ENCODE measurements around the gene USP6NL.

USP6NL gene

DNA sequence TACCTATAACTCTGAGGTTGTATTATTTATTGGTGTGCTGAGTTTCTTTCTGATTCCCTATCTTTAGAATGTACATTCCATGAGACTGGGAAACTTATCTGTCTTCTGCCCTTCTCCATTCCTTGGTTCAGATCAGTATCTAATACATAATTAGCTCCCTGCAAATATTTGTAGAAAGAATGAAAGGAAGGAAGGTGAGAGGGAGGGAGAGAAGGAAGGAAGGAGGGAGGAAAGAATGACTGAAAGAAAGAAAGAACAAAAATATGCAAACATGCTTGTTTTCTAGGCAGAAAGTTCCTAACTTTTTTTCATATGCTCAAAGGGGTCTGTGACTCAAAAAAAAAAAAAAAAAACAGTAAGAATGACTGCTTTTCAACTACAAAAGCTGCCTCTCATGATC, 3.9 kb upstream of the USP6NL start:
- no peak for DNase-seq

DNA sequence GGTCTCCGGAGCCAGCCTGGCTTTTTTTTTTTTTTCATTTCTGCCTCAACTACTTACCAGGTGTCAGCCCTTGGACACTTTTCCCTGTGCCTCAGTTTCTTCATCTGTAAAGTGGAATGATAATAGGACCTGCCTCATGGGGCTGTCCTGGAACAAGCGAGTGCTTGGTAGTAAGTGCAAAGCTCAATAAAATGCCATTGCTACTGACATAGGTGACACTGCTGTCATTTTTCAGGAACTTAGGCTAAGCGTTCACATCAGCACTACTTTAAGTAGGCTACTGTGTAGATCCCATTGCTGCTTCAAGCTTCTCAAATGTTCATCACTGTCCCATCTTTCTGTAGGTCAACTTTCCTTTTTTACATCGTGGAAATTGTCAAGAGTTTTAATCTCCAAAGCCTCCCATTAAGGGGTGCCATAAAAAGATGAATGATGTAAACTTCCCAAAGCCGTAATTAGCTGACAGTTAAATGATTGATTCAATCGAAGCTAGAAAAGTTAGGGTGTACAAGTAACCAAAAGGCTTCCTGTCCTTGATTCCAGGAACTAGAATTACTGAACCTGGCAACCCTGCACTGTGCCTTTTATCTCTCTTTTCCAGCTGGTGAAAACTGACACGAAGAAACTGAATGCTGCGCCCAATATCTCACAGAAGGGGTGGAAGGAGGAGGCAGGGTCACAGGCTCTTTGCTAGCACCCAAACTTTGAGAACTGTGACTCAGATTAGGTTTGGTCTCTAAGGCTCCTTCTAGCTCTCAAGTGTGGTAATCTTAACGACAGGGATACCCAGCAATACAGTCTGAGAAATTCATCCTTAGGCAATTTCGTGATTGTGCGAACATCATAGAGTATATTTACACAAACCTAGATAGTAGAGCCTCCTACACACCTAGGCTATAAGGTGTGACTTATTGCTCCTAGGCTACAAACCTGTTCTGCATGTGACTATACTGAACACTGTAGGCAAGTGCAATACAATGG, 861 bp upstream of the USP6NL start:
- no peak for DNase-seq

DNA sequence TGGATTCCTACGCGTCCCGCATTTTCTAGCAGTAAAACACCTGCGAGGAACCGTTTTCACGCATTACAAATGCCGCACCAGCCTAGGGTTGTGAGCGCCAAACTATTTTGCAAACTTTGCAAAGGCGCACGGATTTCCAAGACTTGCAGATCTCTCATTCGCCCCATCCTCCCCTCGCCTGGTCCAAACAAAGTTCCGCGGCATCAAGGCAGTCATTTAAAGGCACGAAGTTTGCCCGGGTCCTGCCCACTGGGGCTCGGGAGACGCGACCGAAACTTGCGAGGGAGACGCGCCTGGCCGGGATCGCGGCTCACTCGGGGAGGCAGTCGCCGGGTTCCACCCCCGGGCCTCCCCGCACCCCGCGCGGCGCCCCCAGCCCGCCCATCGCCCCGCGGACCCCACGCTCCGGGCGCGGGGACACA, 613 bp downstream of the USP6NL start:
- DNase-seq, result no peak

DNA sequence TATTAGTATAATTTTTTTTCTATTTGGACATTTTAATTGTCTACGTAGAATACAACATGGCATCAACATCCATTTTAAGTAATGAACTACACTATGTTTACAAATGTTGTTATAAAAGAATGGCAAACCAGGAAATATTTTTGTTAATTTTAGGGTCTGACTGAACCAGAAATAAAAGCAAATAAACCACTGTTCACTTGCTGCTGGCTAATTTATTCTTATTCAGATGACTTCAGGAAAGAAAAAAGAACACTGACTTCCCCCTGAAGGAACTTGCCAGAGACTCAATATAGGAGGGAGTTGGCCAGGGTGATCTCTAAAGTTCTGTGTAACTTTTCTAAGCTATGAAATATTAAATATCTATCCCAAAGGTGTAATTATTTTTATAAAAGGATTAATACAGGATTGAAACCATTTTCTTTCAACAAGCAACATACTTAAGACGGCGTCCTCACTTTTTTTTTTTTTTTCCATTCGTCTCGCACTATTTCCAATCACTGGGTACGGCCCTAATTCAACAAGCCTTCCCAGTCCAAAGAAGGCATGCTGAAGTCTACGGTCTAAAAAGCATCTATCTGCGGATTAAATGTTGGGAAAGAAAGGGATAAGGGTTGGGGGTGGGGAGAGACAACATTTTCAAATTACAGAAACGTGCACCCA, 1.2 kb downstream of the USP6NL start:
- DNase-seq, result no peak

DNA sequence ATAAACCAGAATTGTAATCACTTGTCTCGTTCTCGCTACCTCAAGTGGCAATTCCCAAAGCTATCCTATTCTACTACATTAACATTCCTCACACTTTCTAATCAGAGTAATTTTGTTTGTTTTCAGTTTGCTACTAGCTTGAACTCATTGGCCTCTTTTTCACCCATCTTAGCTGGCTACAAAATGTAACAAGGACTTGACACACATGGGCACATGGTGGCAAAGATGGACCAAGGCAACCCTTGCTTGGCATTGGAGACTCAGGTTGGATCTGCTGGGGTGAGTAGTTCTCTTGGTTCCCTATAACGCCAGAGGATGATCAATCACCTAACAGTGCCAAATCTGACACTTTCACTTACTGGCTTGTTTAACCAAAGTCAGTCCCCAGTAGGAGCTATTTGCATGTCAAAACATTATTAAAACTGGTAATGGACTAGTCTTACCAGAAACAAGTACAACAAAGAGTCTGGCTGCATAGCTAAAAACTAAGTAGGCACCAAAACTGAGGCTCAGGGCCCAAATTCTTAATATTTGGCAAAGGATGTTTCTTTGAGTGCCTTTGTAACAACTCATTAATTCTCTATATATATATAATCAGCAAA, 1.9 kb downstream of the USP6NL start:
- DNase-seq, result no peak

DNA sequence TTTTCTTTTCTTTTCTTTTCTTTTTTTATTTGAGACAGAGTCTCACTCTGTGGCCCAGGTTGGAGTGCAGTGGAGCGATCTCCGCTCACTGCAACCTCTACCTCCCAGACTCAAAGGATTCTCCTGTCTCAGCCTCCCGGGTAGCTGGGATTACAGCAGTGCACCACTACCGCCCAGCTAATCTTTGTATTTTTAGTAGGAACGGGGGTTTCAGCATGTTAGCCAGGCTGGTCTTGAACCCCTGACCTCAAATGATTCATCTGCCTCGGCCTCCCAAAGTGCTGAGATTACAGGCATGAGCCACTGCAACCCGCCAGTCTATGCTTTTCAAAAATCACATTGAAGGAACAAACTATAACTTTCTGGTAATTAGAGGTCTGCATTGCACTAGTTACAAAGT, 2.4 kb downstream of the USP6NL start:
- no peak for DNase-seq

DNA sequence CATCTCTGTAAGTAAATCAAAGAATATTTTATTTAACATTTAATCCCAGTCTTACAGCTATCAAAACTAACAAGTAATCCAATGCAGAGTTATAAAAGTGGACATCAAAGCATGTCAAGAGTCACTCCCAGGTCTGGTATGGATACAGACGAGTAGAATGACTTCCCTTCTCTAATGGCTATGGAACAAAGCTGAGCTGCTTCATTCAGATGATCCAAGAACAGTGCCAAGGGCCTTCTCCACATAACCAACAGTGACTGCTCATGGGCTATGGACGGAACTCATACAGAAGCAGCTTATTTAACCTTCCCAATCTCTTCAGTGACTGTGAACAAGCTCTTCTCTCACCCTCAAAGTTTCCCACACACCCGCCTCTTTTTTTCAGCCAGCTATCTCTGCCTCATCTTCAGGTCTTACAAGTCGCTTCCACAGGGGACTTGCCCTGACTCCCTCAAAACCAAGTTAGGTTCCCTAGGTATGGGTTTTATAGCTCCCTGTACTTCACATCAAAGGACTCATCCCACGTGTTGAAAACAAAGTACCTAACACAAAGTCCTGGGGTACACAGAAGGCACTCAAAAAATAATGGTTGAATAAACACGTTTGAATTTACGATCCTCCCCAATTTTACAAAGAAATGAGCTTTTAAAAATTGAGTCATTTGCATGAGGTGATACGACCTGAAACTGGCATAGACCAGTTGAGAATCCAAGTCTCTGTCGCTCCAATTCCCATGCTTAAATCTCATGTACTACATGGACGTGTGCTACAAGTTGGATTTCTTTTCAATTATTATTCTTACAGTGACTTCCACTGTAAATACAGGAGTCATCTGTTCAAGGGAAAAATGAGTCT, 3.1 kb downstream of the USP6NL start:
- DNase-seq, result no peak

DNA sequence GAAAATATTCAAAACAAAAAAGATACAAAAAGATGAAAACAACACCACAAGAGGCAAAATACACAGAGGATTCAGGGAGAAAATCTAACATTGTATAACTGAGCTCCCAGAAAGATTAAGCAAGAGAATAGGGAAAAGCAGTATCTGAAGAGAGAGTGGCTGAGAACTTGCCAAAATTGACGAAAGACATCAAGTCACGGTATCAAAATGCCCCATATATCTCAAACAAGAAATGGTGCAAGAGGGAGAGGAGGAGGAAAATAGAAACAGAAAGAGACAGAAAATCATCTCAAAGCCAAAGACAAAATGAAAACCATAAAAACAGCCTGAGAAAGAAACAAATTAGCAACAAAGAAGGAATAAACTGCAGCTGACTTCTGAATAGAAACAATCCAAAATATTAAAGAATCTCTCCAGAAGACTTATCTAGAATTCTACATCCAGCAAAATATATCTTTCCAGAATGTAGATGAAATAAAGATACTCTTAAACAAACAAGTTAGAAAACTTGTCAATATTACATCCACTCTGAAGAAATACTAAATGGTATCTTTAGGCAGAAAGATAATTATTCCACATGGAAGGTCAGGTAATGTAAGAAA, 5.5 kb downstream of the USP6NL start:
- DNase-seq, result no peak

DNA sequence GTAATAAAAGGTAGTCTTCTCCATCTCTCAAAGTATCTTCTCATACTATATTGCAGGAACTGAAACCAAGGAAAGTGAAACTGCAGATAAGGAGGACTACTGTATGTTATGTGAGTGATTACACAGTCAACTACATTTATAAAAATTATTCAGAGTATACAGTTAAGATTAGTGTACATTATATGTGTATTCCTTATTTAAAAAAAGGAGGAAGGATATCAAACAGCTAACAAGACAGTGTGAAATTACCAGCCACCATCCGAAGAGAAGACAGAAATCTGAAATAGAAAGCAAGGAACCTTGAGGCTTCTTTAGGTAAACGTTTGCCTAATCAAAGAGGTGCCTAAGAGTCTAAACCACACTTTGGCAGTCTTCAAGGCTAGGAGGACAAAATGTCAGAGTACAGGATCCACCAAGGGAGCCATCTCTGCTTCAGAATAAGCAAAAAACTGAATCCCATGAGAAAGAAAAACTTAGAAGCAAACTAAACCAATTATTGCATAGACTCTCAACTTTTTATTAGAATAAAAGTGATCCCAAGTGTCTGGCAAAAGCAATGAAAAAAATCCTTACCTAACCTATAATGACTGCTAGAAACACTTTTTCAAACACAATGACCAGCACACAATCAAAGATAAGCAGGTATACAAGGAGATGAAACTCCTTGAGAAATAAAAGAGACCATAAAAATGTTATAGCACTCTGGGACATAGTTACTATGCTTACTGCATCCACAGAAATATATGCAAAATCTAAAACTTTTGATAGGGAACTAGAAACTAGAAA, 6.4 kb downstream of the USP6NL start:
- no peak for DNase-seq

DNA sequence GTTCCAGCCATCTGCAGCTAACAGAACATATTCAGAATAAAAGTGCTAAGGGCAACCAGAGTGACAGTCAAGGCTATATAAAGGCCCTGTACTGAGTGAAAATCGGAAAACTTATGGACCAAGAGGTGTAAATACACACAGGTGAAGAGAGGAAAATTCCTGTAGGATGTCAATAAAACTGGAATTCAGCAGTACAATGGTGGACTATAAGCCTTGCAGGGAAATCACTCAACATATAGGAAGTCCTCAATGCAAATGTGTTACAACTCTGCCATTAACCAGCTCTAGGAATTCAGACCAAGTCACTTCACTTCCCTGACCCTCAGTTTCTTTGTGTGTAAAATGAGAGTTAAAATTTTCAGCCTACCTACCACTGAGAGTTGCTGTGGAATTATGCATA, 7.7 kb downstream of the USP6NL start:
- no peak for DNase-seq

DNA sequence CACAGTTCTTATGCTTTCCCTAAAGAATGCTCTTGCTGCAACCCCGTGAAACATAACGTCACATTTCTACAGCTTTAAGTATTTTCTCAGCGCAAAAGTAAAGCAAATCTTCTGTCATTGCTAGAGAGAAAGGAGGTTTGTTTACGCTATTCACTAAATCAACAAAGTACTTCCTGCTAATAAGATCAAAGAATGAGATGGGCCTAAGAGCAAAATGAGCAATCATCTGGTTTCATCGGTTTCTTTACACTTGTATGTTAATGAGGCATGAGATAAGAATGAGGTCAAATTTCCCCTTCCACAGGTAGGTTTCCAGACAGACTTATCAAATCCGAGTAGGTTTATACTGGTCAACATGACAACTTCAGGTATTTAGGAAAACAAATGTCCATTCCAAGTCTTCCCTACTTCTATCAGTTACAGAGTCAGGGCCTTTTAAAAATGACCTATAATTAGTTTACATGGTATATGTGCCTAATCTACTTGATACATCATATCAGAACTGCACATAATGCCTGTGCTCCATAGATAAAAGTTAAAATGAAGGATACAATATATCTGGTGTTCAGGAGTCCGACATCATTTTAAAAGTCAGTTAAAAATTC, 8.4 kb downstream of the USP6NL start:
- peak; percentile 80 for DNase-seq

DNA sequence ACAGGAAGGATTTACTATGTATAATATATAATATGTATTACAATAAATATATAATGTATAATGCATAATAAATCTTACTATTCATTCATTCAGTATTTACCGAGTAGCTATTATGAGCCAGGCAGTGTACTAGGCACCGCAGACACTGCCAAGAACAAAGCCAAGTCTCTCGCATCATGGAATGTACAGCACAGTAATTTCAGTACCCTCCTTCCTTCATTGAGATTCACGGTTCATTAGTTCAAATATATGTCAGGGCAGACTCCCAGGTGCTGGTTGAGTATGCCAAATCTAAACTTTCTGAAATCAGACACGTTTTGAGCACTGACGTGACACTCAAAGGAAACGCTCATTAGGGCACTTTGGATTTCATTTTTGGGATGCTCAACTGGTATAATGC, 9.1 kb downstream of the USP6NL start:
- DNase-seq, result no peak

DNA sequence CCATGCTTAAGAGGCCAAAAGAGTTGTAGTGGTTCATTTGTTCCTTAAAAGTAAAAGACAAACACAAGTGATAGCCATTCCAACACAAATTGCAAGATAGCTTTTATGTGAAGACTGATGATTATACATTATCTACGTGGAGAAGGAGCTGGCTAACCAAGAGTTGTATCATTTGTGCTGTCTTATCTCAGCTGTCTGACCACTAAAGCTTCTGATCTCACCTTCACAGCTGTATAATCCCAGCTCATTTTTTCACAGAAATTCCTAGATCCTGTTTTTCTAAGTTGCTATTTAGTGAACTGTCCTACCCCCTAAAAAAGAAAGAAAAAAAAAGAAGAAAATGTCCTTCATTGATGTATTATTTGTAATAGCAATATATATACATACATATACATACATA, 9.8 kb downstream of the USP6NL start:
- DNase-seq, result no peak

DNA sequence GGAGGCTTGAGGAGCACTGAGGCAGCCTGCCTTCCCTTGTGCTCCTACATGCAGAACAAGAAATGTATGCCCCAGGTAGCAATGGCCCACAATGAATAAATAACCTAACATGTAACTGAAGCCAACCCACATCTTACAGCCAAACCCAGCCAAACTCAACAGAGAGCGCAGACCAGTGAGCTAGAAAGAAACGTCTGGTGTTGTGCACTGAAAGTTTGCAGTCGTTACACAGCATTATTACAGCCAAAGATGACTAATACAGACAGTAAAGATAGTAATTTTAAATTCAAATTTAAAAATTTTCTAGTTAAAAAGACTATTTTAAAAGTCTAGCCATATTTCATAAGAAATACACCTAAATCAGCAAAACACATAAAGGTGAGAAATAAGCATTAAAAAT, 11.2 kb downstream of the USP6NL start:
- no peak for DNase-seq

DNA sequence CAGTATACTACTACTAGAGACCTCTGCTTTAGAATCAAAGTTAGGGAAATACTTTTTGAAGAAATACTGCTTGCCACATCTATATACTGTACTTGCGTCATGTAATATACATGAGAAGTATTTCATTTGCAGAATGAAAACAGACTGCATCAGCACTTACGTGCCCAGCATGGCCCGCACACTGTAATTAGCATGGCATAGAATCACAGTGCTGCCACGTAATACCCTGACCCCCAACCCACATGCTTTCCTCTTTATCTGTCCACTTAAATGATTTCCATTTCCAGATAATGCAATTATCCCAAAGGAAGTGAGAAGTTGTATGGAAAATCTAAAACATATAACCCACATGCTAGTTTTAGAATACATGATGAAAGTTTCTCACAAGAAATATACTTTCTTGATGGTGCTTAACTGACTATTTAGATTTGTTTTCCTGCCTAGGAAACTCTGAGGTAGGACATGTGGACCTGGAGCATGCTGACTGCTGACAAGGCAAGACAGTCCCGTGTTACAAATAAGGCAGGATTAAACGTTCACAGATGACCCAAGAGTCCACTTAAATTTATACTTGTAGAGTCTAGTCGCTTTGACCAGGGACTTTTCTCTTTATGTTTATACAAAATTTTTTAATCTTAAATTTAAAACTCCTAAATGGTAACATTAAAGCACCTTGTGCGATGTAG, 12.6 kb downstream of the USP6NL start:
- DNase-seq, result no peak

DNA sequence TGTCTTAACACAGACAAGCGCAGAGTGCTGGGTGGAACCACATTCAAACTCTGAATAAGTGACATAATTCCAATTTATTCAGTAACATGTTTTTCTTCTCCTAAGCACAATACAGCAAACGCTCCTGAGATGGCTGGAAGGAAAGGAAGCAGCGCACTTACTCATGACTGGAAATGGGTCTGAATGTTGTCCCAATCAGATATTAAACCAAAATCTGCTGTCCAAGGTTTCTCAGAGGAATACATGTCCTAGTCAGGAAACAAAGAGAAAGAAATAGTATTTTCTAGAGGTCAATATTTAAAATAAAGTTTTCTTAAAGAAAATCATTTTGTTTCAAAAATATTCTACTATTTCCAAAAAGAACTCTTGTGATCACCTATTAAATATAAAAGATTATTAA, 14.0 kb downstream of the USP6NL start:
- DNase-seq, result no peak

DNA sequence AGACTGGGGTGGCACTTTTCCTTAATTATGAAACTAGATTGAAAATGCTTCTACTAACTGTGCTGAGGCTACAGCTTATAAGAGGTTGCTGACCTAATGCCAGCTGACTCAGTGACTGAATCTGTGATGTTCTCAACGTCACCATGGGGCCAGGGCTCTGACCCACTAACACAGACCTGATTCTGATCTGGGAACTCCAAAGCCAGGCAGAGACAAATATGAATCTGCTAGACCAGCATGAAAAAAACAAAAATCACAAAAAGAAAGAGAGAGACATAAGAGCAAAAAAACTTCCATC, 16.1 kb downstream of the USP6NL start:
- DNase-seq, result no peak

DNA sequence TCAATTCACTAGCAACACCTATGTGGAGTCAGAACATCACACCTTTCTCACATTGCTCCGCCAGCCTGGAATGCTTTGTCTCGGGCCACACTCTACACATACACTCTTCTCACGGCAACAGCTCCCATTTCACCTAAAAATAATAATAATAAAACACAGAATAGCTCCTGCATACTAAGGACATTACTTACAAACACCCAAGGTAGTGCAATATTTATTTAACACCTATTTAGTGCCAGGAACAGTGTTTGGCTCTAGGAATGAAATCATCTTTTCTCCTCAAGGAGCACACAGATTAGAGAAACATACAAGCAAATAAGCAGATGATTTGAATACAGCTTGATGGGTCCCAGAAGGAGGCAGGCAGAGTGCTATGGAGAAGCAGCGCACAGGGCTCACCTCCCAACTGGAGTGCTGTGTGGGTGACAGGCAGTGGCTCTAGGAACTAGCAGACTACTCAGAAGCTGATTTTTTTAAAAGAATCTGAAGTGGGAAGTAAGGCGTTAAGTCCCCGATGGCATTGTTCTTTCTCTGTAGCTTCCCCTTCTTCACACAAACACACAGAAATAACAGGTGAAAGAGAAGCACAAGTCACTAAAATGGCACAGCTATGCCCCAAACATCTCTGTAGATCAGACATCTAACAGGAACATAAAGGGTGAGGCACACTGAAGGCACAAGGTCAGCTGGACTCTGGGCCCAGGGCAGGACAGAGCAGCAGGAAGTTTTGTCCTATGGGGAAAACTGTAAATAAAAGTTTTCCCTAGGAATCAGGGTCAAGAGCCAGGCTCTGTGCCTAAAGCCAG, 16.7 kb downstream of the USP6NL start:
- no peak for DNase-seq

DNA sequence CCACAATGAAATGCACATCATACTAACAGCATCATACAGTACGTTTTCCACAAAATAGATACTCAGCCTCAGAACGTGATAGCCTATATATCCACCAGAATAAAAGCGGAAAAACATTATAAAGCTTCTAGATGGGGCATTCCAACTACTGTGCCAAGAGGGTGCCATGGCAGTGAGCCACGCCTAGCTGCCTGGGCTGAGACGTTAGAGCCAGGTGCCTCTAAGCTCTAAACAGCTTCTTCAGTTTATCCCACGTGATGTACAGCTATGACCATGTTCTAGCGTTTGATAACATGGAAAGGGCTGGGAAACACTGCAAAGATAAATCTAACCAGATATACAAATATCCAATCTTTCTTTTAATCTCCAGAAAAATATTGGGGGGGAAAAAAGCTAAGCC, 17.8 kb downstream of the USP6NL start:
- no peak for DNase-seq

DNA sequence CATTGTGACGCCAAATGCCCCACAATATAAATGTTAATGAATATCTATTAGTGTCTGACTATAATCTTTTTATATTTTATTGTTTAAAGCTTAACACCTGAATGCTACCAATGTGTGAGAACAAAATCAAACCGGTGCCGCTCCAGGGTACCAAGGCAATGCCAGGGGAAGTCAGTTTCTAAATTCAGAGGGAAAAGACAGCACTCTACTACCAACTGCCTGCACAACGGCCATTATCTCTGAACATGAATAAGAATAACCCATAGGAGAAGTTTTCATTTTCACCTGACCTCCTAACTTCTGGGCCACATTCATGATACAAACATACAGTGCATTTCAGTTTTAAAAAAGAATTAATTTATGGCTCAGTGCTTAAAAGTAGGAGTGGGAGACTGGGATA, 21.7 kb downstream of the USP6NL start:
- no peak for DNase-seq
